HCT116 (cell line): ENCODE results near the gene SORCS2.

Source experiments
- CTCF ChIP-seq, 3 experiments: fragments of 200-600 bp in 1 of 3; sonication (generic) in 1 of 3; IDR thresholded peaks in 2 of 3; conservative IDR thresholded peaks in 1 of 3; 2 replicates each; pipeline ENCODE4 v1.5.1; 2012 to 2017; ENCODE audit warnings: low read depth in 2 of 3, low read length in 2 of 3, antibody characterized with exemption in 1 of 3, borderline replicate concordance in 1 of 3, control low read depth in 1 of 3, mild to moderate bottlenecking in 1 of 3, mixed read lengths in 1 of 3, mixed run types in 1 of 3, moderate library complexity in 1 of 3; ENCODE audit not compliant: insufficient read depth in 1 of 3
- EGR1 ChIP-seq: IDR thresholded peaks from 2 replicates; pipeline ENCODE4 v1.6.1; 2012; ENCODE audit warnings: low read depth
- ELF1 ChIP-seq: IDR thresholded peaks from 2 replicates; pipeline ENCODE4 v1.6.1; 2012; ENCODE audit warnings: low read depth, borderline replicate concordance
- POLR2A ChIP-seq: IDR thresholded peaks from 2 replicates; pipeline ENCODE4 v1.7.0; 2011; ENCODE audit warnings: borderline replicate concordance; ENCODE audit not compliant: insufficient read depth, insufficient read length; ENCODE audit errors: extremely low read depth
- POLR2AphosphoS5 ChIP-seq: IDR thresholded peaks from 2 replicates; pipeline ENCODE4 v1.6.1; 2011; ENCODE audit warnings: mild to moderate bottlenecking, low read depth, low read length, moderate library complexity
- SIN3A ChIP-seq: IDR thresholded peaks from 2 replicates; pipeline ENCODE4 v1.6.1; 2012; ENCODE audit warnings: low read depth
- ZNF274 ChIP-seq: fragments of 200-500 bp; sonication (Bioruptor generic); IDR thresholded peaks from 2 replicates; pipeline ENCODE4 v1.6.1; 2014; ENCODE audit warnings: mild to moderate bottlenecking, low read depth, low read length, inconsistent platforms
- TF ChIP-seq, protein P1 (sequence below): IDR thresholded peaks from 2 replicates; pipeline ENCODE4 v1.6.1; 2012; ENCODE audit warnings: low read depth

- TF ChIP-seq POLR2A, result no peak
- TF ChIP-seq EGR1, result no peak
- TF ChIP-seq CTCF (IDR thresholded peaks at IDR 0.05 in 2 of 3, conservative IDR thresholded peaks at IDR 0.05 in 1 of 3; ENCODE audit: borderline replicate concordance in 1 of 3, insufficient read depth in 1 of 3, low read depth in 2 of 3, low read length in 2 of 3), result no peak
- no peak for TF ChIP-seq ELF1
- TF ChIP-seq, protein P1, sequence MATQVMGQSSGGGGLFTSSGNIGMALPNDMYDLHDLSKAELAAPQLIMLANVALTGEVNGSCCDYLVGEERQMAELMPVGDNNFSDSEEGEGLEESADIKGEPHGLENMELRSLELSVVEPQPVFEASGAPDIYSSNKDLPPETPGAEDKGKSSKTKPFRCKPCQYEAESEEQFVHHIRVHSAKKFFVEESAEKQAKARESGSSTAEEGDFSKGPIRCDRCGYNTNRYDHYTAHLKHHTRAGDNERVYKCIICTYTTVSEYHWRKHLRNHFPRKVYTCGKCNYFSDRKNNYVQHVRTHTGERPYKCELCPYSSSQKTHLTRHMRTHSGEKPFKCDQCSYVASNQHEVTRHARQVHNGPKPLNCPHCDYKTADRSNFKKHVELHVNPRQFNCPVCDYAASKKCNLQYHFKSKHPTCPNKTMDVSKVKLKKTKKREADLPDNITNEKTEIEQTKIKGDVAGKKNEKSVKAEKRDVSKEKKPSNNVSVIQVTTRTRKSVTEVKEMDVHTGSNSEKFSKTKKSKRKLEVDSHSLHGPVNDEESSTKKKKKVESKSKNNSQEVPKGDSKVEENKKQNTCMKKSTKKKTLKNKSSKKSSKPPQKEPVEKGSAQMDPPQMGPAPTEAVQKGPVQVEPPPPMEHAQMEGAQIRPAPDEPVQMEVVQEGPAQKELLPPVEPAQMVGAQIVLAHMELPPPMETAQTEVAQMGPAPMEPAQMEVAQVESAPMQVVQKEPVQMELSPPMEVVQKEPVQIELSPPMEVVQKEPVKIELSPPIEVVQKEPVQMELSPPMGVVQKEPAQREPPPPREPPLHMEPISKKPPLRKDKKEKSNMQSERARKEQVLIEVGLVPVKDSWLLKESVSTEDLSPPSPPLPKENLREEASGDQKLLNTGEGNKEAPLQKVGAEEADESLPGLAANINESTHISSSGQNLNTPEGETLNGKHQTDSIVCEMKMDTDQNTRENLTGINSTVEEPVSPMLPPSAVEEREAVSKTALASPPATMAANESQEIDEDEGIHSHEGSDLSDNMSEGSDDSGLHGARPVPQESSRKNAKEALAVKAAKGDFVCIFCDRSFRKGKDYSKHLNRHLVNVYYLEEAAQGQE, result no peak
- no peak for TF ChIP-seq ZNF274
- no peak for TF ChIP-seq SIN3A
- TF ChIP-seq POLR2AphosphoS5, result no peak
Observed at GRCh38 chr4:7590189-7590588, 397.9 kb downstream of the SORCS2 start.
